ENCODE results near the gene SLC26A8. TPM values are rescaled to one million over a fixed set of nuclear protein-coding genes. Genes with fewer than 3 reads are reported as not detected.
A peak's percentile ranks its signal among the peaks of the same experiment; 100 is the strongest.
"Not testable (repeated sequence)": the region's sequence is repeated elsewhere in the genome, so short reads cannot be mapped to it uniquely, and the experiment has no call there.

The SLC26A8 gene
- total RNA-seq, 1 donor from 2014 or later = not detected

DNA sequence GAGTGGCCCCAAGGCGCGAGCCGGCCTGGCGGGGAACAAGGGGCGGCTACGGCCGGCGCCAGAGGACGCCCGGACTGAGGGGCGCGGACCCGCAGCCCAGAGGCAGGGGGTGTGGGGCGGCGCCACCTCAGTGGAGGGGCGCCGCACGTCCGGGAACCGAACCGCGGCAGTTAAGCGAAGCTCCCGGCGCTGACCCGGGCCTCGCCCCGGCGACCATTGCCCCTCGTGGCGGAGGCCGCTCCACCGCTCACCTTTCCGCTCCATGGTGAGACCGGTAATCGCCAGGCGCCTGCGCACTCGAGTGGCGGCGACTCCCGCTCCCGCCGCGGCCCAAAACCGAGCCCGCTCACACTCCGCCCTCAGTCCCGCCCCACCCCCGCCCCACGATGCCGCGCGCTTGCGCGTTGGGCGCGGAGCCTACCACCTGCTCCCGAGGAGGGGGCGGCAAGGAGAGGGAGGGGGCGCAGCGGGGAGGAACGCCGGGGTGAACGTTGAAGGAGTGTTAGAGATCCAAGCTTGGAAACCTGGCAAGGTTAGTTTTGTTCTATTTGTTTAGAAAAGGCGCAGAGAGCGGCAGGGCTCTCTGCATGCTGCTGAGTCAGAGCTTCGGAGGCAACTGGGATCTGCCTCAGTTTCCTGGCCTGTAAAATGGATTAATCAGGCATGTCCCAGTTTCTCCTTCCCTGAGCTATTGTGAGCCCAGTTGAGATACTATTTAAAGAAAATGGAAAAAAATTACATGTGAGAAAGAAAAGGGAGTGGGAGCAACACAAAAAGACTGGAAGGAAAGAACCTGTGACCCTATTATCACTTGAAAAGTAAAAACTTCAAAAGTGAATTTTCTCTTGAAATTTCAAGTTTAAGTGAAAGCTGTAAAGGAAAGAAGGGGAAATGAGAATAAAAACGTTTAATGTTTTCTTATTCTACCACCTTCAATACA lies 103.4 kb downstream of the SLC26A8 start, which contains the start of gene SRPK1:
Gene SRPK1, minus strand, starts transcription at position 306 of the 940 bp plus-strand sequence. Its CDS starts 42 bp downstream, at position 264.
- no peaks in the 10 kb centered on the region for H3K9me3 ChIP-seq
- H3K27me3 ChIP-seq = no peaks in the 10 kb centered on the region
- DNase-seq (ENCODE audit: extremely low spot score in 2 of 2) = no peak
- H3K36me3 ChIP-seq = no peaks in the 10 kb centered on the region
- intact Hi-C loops (cut with DNase I) = no loop called here
- TF ChIP-seq POLR2A (IDR thresholded peaks at IDR 0.05) = peak in 1 of 2 donors; percentile 57
- peak in 1 of 2 donors; percentile 75 for TF ChIP-seq POLR2AphosphoS5 (IDR thresholded peaks at IDR 0.05; ENCODE audit: insufficient read depth in 1 of 2, low read depth in 1 of 2)
- TF ChIP-seq, protein P1, sequence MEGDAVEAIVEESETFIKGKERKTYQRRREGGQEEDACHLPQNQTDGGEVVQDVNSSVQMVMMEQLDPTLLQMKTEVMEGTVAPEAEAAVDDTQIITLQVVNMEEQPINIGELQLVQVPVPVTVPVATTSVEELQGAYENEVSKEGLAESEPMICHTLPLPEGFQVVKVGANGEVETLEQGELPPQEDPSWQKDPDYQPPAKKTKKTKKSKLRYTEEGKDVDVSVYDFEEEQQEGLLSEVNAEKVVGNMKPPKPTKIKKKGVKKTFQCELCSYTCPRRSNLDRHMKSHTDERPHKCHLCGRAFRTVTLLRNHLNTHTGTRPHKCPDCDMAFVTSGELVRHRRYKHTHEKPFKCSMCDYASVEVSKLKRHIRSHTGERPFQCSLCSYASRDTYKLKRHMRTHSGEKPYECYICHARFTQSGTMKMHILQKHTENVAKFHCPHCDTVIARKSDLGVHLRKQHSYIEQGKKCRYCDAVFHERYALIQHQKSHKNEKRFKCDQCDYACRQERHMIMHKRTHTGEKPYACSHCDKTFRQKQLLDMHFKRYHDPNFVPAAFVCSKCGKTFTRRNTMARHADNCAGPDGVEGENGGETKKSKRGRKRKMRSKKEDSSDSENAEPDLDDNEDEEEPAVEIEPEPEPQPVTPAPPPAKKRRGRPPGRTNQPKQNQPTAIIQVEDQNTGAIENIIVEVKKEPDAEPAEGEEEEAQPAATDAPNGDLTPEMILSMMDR (IDR thresholded peaks at IDR 0.05) = no peak
- peak within 1 kb of the TSS; percentile 86 for H3K27ac ChIP-seq
- H3K4me1 ChIP-seq = peaks cover 34% of the 10 kb centered on the region
- peak within 1 kb of the TSS; percentile 86 to 90 for H3K4me3 ChIP-seq

DNA sequence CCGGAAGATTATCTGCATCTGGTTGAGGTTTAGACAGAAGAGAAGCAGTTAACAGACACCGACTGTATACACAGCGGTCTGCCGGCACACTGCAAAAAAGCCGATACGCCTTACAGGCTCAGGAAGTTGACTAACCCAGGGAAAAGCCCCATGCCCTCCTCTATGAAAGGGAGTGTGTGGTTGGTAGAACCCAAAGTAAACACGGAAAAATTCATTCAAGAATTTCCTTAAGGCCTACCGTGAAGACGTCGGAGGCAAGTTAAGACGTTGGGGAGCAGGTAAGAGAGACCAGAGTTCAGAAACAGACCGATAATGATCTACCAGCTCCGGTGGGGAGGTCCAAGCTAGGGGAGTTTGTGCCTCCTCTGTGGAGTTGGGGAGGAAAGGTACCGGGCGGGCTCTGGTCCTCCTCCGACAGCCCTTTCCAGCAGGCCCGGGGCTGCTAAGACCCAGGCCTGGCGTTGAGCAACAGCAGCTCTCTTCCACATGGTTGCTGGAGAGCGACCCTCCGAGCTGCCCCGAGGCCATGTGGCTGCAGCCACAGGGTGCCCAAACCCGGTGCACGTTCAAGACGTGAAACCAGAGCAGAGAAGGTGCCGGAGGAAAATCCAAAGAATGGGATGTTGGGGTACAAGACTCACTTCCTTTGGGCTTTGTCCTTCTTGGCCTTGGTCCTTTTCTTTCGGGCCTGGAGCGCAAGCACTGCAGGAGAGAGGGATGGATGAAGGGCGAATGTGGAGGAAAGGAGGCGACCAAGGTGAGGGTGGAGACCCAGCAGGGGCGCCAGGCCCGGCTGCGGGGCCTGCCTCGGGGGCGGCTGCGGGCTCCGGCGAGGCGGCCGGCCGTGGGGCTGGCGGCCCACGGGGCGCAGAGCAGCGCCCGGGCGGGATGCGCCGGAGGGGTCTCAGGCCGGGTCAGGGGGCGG lies 104.4 kb downstream of the SLC26A8 start:
- intact Hi-C loops (cut with DNase I) = no loop called here
- no peak for TF ChIP-seq POLR2A (IDR thresholded peaks at IDR 0.05)
- TF ChIP-seq, protein P1 (IDR thresholded peaks at IDR 0.05) = no peak
- no peak for TF ChIP-seq POLR2AphosphoS5 (IDR thresholded peaks at IDR 0.05; ENCODE audit: insufficient read depth in 1 of 2, low read depth in 1 of 2)
- peaks cover 34% of the 10 kb centered on the region for H3K4me1 ChIP-seq
- H3K27me3 ChIP-seq = no peaks in the 10 kb centered on the region
- no peak for DNase-seq (ENCODE audit: extremely low spot score in 2 of 2)
- peak overlapping the region; percentile 86 for H3K27ac ChIP-seq
- H3K36me3 ChIP-seq = no peaks in the 10 kb centered on the region
- H3K4me3 ChIP-seq = peak overlapping the region; percentile 86 to 90
- no peaks in the 10 kb centered on the region for H3K9me3 ChIP-seq

DNA sequence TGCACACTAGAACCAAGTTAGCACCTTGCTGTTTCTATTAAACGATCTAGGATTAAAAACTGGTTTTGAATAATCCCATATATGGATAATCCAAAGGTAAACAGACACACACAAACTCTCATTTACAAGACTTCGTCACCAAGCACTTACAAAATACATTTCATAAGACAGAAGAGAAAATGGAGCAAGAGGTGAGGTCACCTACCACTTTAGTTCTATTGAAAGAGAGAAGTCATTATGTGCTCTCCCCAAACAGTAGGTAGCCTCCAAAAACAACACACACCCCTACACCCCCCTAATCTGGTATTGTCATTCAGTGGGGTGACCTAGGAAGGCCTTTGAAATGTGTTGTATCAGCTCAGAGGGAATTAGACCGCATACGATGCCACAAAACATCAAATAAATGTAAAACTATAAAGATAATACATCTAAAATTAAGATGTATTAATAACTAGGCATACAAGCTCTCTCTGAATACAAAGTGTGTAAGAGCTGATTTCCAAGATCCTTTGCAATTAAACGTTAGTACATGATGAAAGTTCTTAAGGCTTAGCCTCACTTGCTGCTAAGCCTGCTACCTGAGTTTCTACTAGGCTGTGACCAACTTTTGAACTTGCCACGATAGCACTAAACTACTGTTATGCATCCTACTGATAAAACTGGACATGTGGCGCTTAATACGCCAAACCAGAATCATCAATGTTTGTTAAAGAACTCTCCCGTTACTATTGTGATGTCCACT lies 105.2 kb downstream of the SLC26A8 start:
- intact Hi-C loops (cut with DNase I) = no loop called here
- Histone ChIP-seq H3K4me3 (peak overlapping the region; percentile 86 to 90), H3K4me1 (peaks cover 34% of the 10 kb centered on the region), H3K27me3 (no peaks in the 10 kb centered on the region), H3K36me3 (no peaks in the 10 kb centered on the region), H3K9me3 (no peaks in the 10 kb centered on the region), H3K27ac (peak overlapping the region; percentile 86)
- no peak for DNase-seq (ENCODE audit: extremely low spot score in 2 of 2)
- TF ChIP-seq, protein P1 (IDR thresholded peaks at IDR 0.05) = no peak
- TF ChIP-seq POLR2A (IDR thresholded peaks at IDR 0.05) (no peak), POLR2AphosphoS5 (IDR thresholded peaks at IDR 0.05; ENCODE audit: insufficient read depth in 1 of 2, low read depth in 1 of 2) (no peak)

DNA sequence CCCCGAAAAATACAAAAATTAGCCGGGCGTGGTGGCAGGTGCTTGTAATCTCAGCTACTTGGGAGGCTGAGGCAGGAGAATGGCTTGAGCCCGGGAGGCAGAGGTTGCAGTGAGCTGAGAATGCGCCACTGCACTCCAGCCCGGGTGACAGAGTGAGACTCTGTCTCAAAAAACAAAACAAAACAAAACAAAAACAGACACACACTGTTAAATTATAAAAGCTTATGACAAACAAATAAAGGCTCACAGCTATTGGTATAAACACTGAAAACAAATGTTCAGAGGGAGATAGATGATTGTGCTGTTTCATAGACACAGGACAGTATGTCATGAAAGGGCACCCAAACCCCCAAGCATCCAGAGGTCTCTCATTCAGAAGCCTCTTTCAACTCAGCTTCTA lies 107.5 kb downstream of the SLC26A8 start:
- H3K27ac ChIP-seq; DNase-seq (ENCODE audit: extremely low spot score in 2 of 2); intact Hi-C loops (cut with DNase I); H3K4me3 ChIP-seq; H3K9me3 ChIP-seq; H3K27me3 ChIP-seq: not testable (repeated sequence)
- Histone ChIP-seq H3K36me3 (peaks cover 0 to 11% of the 10 kb centered on the region in 2 donors), H3K4me1 (peaks cover 30% of the 10 kb centered on the region)

DNA sequence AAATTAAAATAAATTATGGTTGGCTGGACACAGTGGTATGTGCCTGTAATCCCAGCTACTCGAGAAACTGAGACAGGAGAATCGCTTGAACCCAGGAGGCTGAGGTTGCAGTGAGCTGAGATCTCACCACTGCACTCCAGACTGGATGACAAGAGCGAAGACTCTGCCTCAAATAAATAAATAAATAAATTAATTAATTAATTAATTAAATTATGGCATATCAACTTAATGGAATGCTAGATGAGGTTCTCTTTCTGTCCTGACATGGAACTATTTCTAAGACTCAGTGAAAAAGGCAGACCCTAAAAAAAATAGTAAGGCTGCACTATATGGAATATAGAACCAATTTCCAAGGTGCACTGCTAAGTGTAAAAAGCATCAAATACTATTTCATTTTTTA lies 108.4 kb downstream of the SLC26A8 start:
- Histone ChIP-seq H3K27me3 (no peaks in the 10 kb centered on the region), H3K4me1 (peaks cover 23% of the 10 kb centered on the region), H3K36me3 (peaks cover 0 to 14% of the 10 kb centered on the region in 2 donors), H3K9me3 (no peaks in the 10 kb centered on the region), H3K27ac (no peak overlapping the region), H3K4me3 (no peak overlapping the region)
- no peak for TF ChIP-seq POLR2A (IDR thresholded peaks at IDR 0.05)
- TF ChIP-seq, protein P1 (IDR thresholded peaks at IDR 0.05) = no peak
- TF ChIP-seq POLR2AphosphoS5 (IDR thresholded peaks at IDR 0.05; ENCODE audit: insufficient read depth in 1 of 2, low read depth in 1 of 2) = no peak
- DNase-seq (ENCODE audit: extremely low spot score in 2 of 2) = no peak
- intact Hi-C loops (cut with DNase I) = no loop called here

Measured in vagina (tissue), 2 donors.